HEK293T (cell line): ENCODE data around the gene APOC3.

Experiments
- CTCF ChIA-PET: fragments of 350-600 bp; formaldehyde crosslinking; extraction: SDS; loops from one replicate; lab custom pipeline; 2021; ENCODE audit warnings: antibody characterized with exemption, inconsistent platforms; lab: Yijun Ruan, JAX
- POLR2A ChIA-PET: fragments of 350-600 bp; formaldehyde crosslinking; extraction: SDS; loops from one replicate; lab custom pipeline; 2020; ENCODE audit warnings: antibody characterized with exemption, inconsistent platforms; lab: Yijun Ruan, JAX
- DNase-seq: peaks from one replicate; pipeline ENCODE4 v3.0.0; 2012; ENCODE audit warnings: mixed read lengths; ENCODE audit errors: extremely low spot score
- ARNT ChIP-seq: fragments of 450-650 bp; IDR thresholded peaks from 2 replicates; pipeline ENCODE4 v1.6.1; 2017; ENCODE audit warnings: mild to moderate bottlenecking
- BHLHE40 ChIP-seq: fragments of 450-650 bp; IDR thresholded peaks from 2 replicates; pipeline ENCODE4 v1.6.1; 2016; ENCODE audit warnings: mild to moderate bottlenecking, moderate library complexity, borderline replicate concordance
- CTBP1 ChIP-seq: fragments of 450-650 bp; IDR thresholded peaks from 2 replicates; pipeline ENCODE4 v1.6.1; 2016; ENCODE audit warnings: borderline replicate concordance
- ELF4 ChIP-seq: fragments of 450-650 bp; IDR thresholded peaks from 2 replicates; pipeline ENCODE4 v1.6.1; 2017; ENCODE audit warnings: antibody characterized with exemption
- FOXA1 ChIP-seq: fragments of 450-650 bp; IDR thresholded peaks from 2 replicates; pipeline ENCODE4 v1.6.1; 2016; ENCODE audit warnings: mild to moderate bottlenecking
- FOXK2 ChIP-seq: fragments of 450-650 bp; IDR thresholded peaks from 2 replicates; pipeline ENCODE4 v1.6.1; 2016; ENCODE audit warnings: mild to moderate bottlenecking
- FOXM1 ChIP-seq: fragments of 450-650 bp; IDR thresholded peaks from 2 replicates; pipeline ENCODE4 v1.6.1; 2017; ENCODE audit warnings: mild to moderate bottlenecking, borderline replicate concordance
- HDGF ChIP-seq: fragments of 450-650 bp; IDR thresholded peaks from 2 replicates; pipeline ENCODE4 v1.6.1; 2017; ENCODE audit warnings: antibody characterized with exemption, borderline replicate concordance
- L3MBTL2 ChIP-seq: fragments of 450-650 bp; conservative IDR thresholded peaks from 2 replicates; pipeline ENCODE4 v1.6.1; 2016; ENCODE audit warnings: mild to moderate bottlenecking
- LEF1 ChIP-seq: fragments of 450-650 bp; IDR thresholded peaks from 2 replicates; pipeline ENCODE4 v1.6.1; 2017; ENCODE audit warnings: mild to moderate bottlenecking, borderline replicate concordance
- NFRKB ChIP-seq: fragments of 450-650 bp; IDR thresholded peaks from 2 replicates; pipeline ENCODE4 v1.6.1; 2016; ENCODE audit warnings: mild to moderate bottlenecking, moderate library complexity
- SP1 ChIP-seq: fragments of 450-650 bp; IDR thresholded peaks from 2 replicates; pipeline ENCODE4 v1.6.1; 2017
- SUZ12 ChIP-seq: fragments of 450-650 bp; IDR thresholded peaks from 2 replicates; pipeline ENCODE4 v1.6.1; 2016; ENCODE audit warnings: mild to moderate bottlenecking
- TARDBP ChIP-seq: fragments of 450-650 bp; IDR thresholded peaks from 2 replicates; pipeline ENCODE4 v1.6.1; 2016
- ZNF384 ChIP-seq: fragments of 450-650 bp; IDR thresholded peaks from 2 replicates; pipeline ENCODE4 v1.6.1; 2016
- TF ChIP-seq, protein P1 (sequence below): fragments of 450-650 bp; IDR thresholded peaks from 2 replicates; pipeline ENCODE4 v1.6.1; 2016

The APOC3 gene

GRCh38 chr11:116857936-116858335 lies 28.2 kb downstream of the APOC3 start:
- ChIA-PET POLR2A (no interaction called here), CTCF (no interaction called here)
- DNase-seq = no peak
- TF ChIP-seq ELF4 (no peak), NFRKB (no peak), CTBP1 (no peak), ZNF384 (no peak), FOXA1 (no peak), SUZ12 (no peak)
- TF ChIP-seq, protein P1, sequence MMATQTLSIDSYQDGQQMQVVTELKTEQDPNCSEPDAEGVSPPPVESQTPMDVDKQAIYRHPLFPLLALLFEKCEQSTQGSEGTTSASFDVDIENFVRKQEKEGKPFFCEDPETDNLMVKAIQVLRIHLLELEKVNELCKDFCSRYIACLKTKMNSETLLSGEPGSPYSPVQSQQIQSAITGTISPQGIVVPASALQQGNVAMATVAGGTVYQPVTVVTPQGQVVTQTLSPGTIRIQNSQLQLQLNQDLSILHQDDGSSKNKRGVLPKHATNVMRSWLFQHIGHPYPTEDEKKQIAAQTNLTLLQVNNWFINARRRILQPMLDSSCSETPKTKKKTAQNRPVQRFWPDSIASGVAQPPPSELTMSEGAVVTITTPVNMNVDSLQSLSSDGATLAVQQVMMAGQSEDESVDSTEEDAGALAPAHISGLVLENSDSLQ = no peak

DNA sequence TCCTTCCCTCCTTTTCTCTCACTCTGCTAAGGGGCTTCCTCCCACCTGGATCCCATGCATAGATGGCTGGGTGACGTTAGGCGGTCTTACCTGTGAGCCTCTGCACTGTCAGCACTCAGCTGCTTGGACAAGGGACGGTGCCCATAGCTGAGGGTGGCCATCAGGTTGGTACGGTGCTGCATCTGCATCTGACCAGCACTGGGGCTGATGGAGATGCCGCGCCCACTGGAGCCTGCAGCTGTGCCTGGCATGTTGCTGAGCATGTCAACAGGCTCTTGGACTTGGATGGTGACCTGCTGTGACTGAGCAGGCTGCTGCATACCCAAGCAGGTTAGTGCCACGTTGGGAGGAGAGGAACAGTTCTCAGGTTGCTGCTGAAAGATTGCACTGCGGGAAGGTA lies 29.5 kb downstream of the APOC3 start:
- DNase-seq = no peak
- ChIA-PET POLR2A (no interaction called here), CTCF (no interaction called here)
- TF ChIP-seq FOXM1 (no peak), ZNF384 (no peak), FOXA1 (no peak), CTBP1 (no peak), TARDBP (no peak), LEF1 (no peak)
- TF ChIP-seq, protein P1 = no peak

- ChIA-PET CTCF (interaction anchor here (0.7 kb wide), 1 partner anchor 29 kb away, joined by 4 read pairs; no protein-coding TSS in a partner anchor), POLR2A (no interaction called here)
- DNase-seq = no peak
Observed at GRCh38 chr11:116860303-116860702, 30.6 kb downstream of the APOC3 start.

GRCh38 chr11:116861539-116861938 lies 31.8 kb downstream of the APOC3 start:
- no peak for DNase-seq
- POLR2A ChIA-PET = no interaction called here

More at GRCh38 chr11:116860303-116860702, 30.6 kb downstream of the APOC3 start:
- no peak for TF ChIP-seq SUZ12
- TF ChIP-seq HDGF = no peak
- TF ChIP-seq, protein P1 = no peak
- no peak for TF ChIP-seq SP1
- TF ChIP-seq LEF1 = no peak
- TF ChIP-seq ELF4 = no peak
- no peak for TF ChIP-seq ARNT
- no peak for TF ChIP-seq FOXM1
- TF ChIP-seq TARDBP = no peak
- TF ChIP-seq L3MBTL2 = no peak
- TF ChIP-seq CTBP1 = no peak
- no peak for TF ChIP-seq ZNF384

GRCh38 chr11:116862185-116862584 lies 32.5 kb downstream of the APOC3 start:
- TF ChIP-seq FOXM1 (no peak), ARNT (no peak), TARDBP (no peak), BHLHE40 (no peak), ELF4 (no peak)
- DNase-seq = no peak
- ChIA-PET CTCF (no interaction called here), POLR2A (no interaction called here)

More at GRCh38 chr11:116861539-116861938, 31.8 kb downstream of the APOC3 start:
- CTCF ChIA-PET = no interaction called here
- TF ChIP-seq ZNF384 (no peak), SP1 (no peak), HDGF (no peak), TARDBP (no peak), ELF4 (no peak), FOXA1 (no peak), NFRKB (no peak), SUZ12 (no peak), FOXK2 (no peak), L3MBTL2 (no peak), BHLHE40 (no peak), CTBP1 (no peak), ARNT (no peak), FOXM1 (no peak), LEF1 (no peak)
- TF ChIP-seq, protein P1 = no peak

DNA sequence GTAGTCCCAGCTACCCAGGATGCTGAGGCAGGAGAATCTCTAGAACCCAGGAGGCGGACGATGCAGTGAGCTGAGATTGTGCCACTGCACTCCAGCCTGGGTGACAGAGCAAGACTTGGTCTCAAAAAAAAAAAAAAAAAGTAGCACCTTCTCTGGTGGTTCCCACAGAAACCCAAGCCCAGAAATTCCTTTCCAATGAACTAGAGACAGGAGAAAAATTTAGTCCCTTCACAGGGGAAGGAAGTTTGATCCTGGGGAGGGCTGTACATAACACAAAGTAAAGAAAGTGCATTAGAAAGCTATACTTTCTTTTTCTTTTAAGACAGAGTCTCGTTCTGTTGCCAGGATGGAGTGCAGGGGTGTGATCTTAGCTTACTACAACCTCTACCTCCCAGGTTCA lies 33.2 kb downstream of the APOC3 start:
- POLR2A ChIA-PET = no interaction called here
- CTCF ChIA-PET = interaction anchor here (0.6 kb wide), 1 partner anchor 243 kb away, joined by 3 read pairs; no protein-coding TSS in a partner anchor
- DNase-seq = no peak
- TF ChIP-seq NFRKB = no peak
- no peak for TF ChIP-seq ARNT
- TF ChIP-seq FOXK2 = no peak
- TF ChIP-seq TARDBP = no peak
- no peak for TF ChIP-seq CTBP1
- TF ChIP-seq SP1 = no peak
- TF ChIP-seq, protein P1 = no peak
- TF ChIP-seq HDGF = no peak
- no peak for TF ChIP-seq FOXM1
- TF ChIP-seq ELF4 = no peak
- TF ChIP-seq BHLHE40 = no peak
